GM23248 (cell line): Measurements from ENCODE around the gene UNC13A.

Experiments
- EZH2 ChIP-seq: fragments of 200-600 bp; sonication (generic); IDR thresholded peaks from 2 replicates; pipeline ENCODE4 v1.6.1; 2018; ENCODE audit warnings: antibody characterized with exemption, mild to moderate bottlenecking; ENCODE audit not compliant: insufficient read depth, poor library complexity, severe bottlenecking
- EZH2phosphoT487 ChIP-seq: fragments of 200-600 bp; sonication (generic); IDR thresholded peaks from 2 replicates; pipeline ENCODE4 v1.6.1; 2018; ENCODE audit warnings: antibody characterized with exemption, moderate library complexity, mild to moderate bottlenecking, low read depth; ENCODE audit not compliant: insufficient read depth

DNA sequence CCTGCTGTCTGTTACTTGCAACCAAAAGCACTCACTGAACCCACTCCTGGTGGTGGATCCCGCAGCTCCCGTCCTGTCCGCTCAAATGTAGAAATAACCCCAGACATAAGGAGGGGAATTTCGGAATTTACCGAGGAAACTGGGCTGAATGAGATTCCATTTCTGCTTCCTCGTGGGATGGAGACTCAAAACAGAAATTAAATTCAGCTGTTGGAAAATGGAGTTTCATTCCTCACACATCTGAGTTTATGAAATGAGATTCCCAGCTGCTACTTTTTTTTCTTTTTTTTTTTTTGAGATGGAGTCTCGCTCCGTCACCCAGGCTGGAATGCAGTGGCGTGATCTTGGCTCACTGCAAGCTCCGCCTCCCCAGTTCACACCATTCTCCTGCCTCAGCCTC lies 88.4 kb downstream of the UNC13A start:
- TF ChIP-seq EZH2 (no peak), EZH2phosphoT487 (no peak)
